ENCODE results near the gene HAUS7.
A peak's percentile ranks its signal among the peaks of the same experiment; 100 is the strongest.

Gene HAUS7

DNA sequence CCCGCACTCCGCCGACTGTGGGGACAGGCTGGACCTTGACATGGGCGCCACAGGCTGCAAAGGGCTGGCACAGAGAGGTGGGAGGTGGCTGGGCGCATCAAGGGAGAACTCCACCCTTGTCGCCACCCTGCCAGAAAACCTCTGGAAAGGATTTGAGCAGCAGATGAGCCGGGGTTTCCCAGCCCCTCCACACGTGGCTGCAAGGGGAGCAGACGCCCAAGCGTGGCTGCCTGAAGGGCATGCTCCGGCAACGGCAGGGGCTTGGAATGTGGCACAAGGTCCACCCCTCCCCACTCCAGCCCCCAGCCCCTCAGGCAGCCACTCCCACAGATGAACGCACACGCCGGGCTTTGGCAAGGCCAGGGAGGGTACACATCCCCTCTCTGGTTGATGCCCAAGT, 29.0 kb upstream of the HAUS7 start:
- DNase-seq (ENCODE audit: low read depth) = no peak

DNA sequence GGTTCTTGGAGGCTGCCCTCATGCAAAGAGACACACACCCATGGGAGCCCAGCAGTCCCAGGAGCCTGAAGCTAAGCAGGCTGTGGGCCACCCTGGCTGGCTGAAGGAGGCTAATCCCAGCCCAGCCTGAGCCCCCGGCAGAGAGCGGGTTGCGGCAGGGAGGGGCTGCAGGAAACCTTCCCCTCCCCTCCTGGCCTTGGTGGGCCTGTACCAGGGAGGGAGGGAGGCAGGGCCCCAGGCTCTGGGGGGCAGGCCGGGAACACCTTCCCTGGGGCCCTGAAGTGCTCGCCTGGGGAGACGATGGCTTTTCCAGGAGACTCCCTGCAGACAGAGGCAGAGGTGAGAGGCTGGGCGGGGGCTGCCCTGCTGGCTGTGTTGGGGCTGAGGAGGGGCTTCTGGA, 28.1 kb upstream of the HAUS7 start:
- DNase-seq (ENCODE audit: low read depth) = no peak

DNA sequence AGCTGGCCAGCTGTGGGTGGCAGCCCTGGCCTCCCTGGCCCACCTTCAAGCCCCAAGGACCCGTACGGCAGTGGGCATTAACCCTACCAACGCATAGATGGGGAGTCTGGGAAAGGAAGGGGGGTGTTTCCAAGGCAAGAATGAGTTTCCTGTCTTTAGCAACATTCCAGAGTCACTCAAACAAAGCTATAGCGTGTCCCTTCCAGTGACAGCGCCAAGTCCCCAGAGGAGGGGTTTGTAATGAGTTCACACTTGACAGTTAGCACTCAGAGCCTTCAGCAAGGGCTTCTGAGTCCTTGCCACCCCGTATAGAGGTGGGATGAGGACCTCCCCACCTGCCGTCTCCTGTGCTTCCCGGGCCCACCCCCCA, 26.2 kb upstream of the HAUS7 start:
- peak; percentile 47 for DNase-seq (ENCODE audit: low read depth)

DNA sequence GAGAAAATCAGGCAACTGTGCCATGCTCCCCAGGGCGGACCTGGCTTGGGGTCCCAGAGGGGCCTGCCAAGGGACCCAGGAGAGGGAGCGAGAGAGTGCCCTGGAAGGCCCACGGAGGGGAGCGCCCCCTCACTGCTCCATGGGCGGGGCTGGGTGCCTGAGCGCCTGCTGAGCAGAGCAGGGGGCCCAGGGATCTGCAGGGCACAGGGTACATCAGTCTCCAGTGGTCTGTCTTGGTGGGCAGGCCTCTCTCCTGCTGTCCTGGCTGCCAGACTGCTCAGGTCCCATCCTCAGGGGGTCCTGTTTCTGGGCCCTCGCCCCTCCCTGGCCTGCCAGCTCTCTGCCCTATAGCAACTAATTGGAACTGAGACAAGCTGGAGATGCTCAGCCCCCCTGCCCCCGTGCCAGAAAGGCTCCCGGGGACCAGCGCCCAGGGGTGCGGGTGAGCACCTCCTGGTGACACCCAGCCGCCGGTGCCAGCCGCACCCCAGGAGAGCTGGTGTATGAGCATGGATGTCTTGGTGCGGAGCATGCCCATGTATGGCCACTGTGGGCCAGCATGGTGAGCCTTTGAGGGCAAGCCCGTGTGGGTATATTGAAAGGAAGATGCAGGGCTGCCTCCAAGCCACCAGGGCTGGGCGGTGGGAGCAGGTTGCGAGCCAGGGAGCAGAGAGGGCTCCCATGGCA, 25.7 kb upstream of the HAUS7 start:
- peak; percentile 38 for DNase-seq (ENCODE audit: low read depth)

DNA sequence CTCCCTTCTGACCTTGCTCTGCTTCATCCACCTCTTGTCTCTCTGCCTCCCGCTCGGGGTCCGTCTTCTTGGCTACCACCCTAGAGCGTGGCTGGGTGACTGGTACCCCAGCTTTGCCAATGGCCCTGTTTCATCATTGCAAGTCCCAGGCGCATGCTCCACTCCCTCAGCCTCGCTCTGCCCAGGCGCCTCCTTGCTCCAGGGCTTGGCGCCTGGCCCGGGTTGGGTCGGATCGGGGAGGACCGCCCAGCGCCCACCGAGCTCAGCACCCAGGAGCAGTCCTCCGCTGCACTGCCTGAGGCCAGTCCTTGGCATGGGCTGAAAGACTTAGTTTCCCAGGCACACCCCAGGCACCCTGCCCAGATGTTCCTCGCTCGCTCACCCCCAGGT, 25.0 kb upstream of the HAUS7 start:
- peak; percentile 72 for DNase-seq (ENCODE audit: low read depth)

DNA sequence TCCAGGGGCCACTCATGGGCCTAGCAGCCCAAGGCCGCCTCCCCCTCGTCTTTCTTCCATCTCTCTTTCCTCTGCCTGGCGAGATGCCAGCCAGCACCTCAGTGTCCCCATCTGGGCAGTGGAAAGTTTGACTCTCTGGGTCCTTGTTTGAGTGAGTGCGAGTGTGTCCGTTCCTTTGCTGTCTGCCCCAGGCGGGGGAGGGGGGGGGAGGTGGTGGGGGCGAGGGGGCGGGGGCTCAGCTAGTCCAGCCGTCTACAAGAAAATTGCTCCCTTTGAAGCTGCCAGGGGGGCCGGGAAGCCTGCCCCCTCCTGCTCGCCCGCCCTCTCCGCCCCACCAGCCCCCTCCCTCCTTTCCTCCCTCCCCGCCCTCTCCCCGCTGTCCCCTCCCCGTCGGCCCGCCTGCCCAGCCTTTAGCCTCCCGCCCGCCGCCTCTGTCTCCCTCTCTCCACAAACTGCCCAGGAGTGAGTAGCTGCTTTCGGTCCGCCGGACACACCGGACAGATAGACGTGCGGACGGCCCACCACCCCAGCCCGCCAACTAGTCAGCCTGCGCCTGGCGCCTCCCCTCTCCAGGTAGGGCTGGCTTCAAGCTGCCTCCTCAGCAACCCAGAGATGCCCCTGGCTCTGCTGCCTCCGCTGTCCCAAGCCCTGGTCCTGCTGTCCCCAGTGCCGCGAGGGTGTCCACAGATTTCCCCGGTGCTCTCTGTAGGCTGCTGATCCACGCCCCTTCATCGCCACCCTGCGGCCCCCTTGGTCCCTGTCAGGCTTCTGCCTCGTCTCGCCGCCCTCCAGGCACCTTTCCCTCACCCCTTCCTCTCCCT, 24.4 kb upstream of the HAUS7 start, which contains the start of gene BGN:
Gene BGN (plus strand): TSS at position 440 of the 821 bp plus-strand sequence. CDS start 9,652 bp downstream, outside the sequence.
- DNase-seq (ENCODE audit: low read depth) = peak; percentile 82

DNA sequence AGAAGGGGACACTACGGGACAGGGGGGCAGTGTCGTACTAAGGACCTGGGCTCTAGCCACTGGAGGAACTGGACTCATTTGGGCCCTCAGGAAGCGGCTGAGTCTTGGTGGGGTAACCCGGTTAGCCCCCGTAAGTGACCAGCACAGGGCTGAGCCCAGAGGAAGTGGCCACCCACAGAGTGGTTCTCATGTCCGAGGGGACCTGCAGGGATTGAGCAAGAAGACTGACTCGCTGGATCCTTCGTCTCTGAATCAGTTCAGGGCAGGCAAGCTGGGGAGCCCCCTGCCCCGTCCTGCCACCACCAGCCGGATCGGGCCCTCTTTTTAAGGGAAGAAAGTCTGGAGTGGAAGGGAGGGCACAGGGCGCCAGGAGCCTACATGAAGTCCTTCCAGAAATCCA, 23.7 kb upstream of the HAUS7 start:
- peak; percentile 59 for DNase-seq (ENCODE audit: low read depth)

DNA sequence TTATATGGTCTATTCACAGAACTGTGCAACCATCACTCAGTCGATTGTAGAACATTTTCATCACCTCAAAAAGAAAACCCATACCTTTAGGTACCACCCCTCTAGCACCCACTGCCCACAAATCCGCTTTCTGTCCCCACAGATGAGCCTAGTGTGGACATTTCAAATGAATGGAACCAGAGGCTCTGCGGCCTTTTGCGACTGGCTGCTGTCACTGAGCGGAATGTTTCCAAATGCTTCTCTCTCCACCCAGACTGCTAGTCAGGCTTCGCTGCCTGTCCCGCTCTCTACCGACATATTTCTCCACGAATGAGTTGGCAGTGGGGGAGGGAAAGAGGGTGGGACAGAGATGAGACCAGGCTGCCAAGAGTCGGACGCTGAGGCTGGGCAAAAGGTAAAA, 22.7 kb upstream of the HAUS7 start:
- no peak for DNase-seq (ENCODE audit: low read depth)

DNA sequence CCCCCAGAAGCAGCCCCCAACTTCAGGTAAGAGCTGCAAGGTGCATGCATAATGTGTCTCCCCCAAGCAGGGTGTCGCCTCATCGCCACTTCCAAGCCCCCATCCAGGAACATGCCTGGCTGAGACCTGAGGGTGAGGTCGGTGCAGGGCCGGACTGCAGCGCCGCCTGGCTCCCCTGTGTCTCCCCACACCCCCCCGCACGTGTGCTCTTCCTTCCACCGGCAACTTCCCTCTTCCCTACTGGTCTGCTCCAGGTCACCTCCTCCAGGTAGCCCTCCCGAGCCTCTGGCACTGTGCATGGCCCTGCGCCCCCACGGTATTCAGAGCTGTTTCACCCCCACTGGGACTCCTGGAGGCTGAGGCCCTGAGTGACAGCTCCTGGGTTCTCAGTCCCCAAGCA, 22.2 kb upstream of the HAUS7 start:
- no peak for DNase-seq (ENCODE audit: low read depth)

DNA sequence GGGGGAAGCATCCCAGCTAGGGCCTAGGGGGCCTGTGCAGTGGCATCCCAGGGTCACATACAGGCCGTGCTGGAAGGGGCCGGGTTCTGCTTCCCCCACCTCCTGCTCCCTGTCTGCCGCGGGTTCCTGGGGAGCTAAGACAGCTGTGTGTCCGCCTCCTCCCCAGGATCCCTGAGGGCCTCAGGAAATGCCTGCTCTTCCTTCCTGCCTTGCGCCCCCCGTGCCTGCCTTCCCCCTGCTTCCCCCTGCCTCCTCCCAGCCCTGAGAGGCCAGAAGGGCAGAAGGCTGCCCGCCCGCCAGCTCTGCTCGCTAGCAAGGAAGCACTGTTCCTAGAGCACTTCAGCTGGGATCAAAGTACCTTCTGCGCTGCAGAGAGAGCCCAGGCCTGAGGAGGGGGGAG, 21.5 kb upstream of the HAUS7 start:
- no peak for DNase-seq (ENCODE audit: low read depth)

DNA sequence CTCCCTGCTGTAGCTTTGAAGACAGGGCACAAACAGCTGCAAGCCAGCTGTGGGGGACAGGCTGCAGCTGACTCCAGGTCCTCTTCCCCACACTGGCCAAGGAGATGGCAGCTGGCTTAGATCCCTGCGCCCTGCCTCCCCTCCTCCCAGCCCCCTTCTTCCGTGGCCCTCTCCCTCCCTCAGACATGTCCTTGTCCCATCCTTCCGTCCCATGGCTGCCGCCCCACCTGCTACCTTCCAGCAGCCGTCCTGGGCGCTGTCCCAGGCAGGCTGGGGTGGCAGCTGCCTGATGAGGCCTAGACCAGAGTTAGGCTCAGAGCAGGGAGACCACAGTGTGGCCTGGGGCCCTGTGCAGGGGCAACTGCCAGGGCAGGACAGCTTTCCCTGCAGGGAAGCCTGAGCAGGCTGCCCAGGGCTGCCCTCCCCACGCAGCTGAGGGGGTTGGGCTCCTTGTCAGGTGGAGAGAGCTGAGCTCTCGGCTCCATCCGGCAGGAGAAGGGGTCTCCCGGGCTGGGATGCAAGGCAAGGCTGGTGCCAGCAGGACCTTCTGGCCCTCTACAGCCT, 21.1 kb upstream of the HAUS7 start:
- no peak for DNase-seq (ENCODE audit: low read depth)

DNA sequence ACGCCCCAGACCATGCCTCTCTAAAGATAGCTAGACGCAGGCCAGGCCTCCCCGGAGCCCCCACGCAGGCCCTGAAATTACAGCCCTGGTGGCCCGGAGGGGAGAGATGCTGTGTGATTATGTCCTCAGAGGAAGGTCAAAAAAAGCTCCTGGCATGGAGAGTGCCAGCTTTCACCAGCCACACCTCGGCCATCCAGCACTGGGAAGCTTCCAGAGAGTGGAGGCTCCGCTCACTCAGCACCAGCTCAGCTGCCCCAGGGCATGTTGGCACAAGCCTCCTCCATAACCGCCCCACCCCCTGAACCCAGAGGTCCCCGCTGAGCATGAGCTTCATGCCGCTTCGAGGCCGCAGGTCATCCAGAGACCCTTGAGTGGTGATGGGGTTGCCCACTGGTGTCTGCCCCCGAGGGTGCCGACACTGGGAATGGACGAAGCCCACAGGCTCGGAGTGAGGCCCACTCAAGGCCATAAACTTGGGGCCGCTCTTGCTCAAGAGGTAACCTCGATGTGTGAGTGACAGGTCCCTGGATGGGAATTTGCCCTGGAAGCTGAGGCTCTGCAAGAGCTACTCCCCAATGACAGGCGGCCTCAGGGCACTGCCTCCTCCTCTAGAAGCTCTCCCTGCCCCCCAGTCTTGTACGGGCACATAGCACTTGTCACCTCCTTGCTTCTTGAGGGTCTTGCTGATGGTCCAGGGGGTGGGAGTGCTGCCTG, 20.0 kb upstream of the HAUS7 start:
- DNase-seq (ENCODE audit: low read depth) = no peak

DNA sequence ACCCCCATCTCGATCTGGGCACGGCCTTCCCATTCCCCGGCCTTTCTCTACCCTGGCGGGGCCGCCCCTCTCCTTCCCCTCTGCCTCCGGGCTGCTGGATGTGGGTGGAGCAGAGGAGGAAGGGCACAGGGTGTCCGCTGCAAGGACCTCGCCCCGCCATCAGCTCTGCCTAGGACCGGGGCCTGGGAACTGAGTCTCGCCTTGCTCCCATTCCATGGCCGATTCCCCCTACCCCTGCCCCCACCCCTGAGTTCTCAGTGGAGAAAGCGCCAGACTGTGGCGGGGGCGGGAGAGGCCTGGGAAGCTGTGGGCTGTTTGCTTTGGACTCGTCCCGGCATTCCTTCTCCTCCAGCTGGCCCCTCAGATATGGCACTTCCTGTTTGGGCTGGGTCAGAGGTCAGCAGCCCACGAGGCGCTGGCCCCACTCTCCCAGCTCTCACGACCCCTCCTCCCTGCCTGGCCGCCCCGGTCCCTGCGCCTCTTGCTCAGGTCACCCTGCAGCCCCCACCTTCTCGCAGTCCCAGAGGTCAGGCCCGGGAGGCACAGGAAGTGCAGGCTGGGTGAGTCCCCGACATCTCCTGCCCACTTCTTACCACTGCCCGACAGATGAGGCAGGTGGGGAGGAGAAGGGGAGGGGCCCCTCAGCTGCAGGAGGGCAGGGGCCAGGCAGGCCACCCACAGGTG, 18.0 kb upstream of the HAUS7 start:
- DNase-seq (ENCODE audit: low read depth) = peak; percentile 81

DNA sequence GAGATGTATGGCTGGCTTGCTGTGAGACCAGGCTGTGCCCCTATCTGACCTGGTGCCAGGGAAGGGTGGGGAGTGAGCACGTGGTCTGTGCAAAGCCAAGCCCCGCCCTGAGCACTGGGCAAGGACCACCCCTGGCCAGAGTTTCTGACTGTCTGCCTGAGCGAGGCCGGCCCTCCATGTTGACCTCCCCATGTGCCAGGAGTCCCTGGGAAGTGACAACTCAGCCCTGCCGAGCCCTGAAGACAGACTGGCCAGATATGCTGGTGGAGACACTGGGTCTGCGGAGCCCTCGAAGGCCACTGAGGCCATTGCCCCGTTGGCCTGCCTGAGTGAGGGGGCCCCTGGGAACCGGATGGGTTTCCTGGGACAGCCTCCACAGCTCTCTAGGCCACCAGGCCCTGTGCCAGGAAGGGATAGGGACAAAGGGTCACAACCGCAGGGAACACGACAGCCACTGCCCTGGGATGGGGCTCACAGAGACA, 17.3 kb upstream of the HAUS7 start:
- DNase-seq (ENCODE audit: low read depth) = no peak

DNA sequence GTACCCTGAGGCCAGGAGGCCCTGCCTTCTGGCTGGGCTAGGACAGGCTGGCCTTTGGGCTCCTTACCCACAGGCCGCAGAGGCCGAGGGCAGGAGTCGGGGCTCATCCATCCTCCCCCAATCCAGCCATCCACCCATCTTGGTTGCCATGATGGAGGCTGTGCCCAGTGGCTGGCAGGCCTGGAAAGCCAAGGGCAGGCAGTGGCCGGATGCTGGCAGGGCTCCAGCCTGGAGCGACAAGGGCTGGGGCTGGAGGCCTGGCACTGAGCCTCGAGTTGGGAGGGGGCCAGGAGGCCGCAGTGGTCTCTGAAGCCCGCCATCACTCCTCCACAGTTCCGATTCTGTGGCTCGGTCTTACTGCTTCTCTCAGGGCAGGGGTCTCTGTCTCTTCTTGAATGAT, 15.8 kb upstream of the HAUS7 start:
- DNase-seq (ENCODE audit: low read depth) = no peak

DNA sequence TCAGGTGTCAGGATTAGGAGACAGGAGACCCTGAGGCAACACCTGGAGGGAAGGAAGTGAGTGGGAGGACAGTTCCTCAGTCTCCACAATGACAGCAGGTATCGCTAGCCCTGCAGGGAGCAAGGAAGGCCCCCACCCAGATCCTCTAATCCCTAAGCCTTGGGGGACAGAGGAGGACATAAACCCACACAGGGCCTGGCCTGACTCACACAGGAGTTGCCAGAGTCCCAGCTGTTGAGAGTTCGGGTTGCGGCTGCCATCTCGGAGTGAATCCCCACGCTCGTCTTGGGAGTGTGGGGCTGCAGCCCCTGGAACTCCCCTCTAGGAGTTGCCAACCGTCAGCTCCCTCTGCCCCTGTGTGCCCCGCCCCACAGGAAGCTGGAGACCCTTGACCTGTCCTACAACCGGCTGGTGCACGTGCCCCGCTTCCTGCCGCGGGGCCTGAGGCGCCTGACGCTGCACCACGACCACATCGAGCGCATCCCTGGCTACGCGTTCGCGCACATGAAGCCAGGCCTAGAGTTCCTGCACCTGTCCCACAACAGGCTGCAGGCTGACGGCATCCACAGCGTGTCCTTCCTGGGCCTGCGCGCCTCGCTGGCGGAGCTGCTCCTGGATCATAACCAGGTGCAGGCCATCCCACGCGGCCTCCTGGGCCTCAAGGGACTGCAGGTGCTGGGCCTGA, 15.2 kb upstream of the HAUS7 start:
- no peak for DNase-seq (ENCODE audit: low read depth)

DNA sequence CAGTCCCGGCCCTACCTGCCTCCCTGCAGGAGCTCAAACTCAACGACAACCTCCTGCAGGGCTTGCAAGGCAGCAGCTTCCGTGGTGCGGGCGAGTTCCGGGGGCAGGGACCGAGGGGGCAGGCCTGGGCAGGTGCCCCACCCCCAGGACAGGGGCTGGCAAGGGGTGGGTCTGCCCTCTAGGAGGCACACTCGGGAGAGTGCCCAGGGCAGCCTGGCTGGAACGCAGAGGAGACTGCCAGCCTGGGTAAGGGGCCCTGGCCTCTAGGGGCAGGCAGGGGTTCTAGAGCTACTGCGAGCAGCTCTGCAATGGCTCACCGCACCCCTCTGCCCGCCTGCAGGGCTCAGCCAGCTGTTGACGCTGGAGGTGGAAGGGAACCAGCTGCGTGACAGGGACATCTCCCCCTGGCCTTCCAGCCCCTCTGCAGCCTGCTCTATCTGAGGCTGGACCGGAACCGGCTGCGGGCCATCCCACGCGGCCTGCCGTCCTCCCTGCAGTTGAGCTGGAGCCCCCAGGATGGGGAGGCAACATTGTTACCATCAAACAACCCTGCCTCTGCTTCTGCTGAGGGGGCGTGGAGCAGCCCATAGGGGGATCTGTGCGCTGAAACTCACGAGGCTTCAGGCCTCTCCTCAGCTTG, 12.1 kb upstream of the HAUS7 start:
- no peak for DNase-seq (ENCODE audit: low read depth)

DNA sequence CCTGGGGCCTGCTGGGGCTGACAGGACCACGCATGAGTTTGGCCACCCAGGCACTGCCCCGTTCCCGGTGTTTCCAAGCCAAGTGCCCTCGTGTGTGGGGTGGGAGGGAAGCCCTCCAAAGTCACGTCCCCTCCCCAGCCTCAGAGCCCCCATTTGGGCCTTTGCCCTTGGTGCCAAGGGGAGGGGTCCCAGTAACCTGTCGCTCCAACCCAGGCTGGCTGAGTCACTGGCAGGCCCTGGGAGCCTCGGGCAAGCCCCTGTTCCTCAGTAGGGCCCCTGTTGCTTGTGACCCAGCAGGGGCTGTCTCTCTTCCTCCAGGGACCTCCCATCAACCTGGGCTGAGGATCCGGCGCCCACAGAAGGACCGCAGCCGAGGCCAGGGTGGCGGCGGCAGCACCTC, 10.7 kb upstream of the HAUS7 start:
- no peak for DNase-seq (ENCODE audit: low read depth)

DNA sequence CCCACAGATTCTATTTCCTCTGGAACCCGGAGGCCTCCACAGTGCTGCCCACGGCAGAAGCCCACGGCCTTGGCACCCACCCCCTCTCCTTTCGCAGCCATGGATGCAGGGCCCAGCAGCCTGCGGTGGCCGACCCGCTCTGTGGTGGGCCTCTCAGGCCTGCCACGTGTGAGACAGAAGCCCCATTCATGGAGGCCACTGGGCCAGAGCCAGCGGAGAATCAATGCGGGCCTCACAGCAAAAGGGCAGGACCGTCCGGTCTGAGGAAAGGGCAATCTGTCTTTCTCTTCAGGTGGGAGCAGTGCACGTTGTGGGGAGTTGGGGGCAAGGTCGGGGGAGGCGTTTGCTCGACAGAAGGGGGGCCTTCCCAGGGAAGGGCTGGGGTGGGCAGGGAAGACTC, 8.4 kb upstream of the HAUS7 start:
- DNase-seq (ENCODE audit: low read depth) = no peak

DNA sequence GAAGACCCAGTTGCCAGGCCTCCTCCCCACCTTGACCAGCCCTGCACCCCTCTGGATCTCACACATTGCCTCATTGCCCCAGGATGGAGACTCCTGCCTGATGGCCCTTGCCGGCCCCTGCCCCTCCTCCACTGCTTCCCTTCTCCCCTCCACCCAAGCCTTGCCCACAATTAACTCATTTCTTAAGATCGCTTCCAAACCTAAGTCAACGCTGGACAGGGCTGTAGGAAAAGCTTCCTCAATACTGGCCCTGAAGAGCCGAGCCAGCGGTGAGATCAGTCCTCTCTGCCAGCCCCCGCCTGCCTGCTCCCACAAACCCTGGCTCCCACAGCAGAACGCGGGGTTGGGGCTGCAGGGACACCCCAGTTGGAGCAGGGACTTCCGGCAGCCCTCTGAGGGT, 7.5 kb upstream of the HAUS7 start:
- DNase-seq (ENCODE audit: low read depth) = no peak

DNA sequence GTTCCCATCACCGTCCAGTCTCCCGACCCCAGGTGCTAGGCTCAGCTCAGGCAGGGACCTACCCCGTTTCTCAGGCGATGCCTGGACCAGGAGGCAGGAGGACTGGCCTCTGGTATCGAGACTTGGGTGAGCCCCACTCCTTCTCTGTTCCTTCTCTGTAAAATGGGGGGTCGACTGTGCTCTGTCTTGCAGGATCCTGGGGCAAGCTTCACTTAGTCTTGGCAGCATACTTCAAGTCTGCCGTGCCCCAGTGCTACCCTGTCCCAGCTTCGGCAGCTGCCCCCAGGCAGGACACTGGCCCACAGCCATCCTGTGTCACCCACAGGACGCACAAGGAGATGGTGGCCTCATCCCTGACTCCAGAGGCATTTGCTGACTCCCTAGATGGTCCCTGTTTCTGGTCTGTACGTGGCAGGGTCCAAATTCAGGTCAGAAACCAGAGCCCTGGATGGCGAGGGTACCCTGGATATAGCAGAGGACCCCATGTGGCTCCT, 7.0 kb upstream of the HAUS7 start:
- DNase-seq (ENCODE audit: low read depth) = peak; percentile 43
